Activated CD8-positive, alpha-beta memory T cell treated with anti-CD3 and anti-CD28 coated beads for 48 hours (primary cell): Measurements from ENCODE around the gene ZNF605.
A peak's percentile ranks its signal among the peaks of the same experiment; 100 is the strongest.
"Not testable (repeated sequence)": the region's sequence is repeated elsewhere in the genome, so short reads cannot be mapped to it uniquely, and the experiment has no call there.

Experiments used
- DNase-seq, 3 experiments: peaks; one replicate each; pipeline ENCODE4 v3.0.0-alpha.2; 2020; ENCODE audit warnings: low read depth in 2 of 3, low spot score in 2 of 3

Gene ZNF605

GRCh38 chr12:132908145-132909029 is 47.7 kb downstream of the ZNF605 start:
- DNase-seq = peak; percentile 77 to 88 (median 82)

- DNase-seq = not testable (repeated sequence)
These were observed 48.3 kb downstream of the ZNF605 start for GRCh38 chr12:132907789-132908144.

GRCh38 chr12:132907216-132907615 is 48.9 kb downstream of the ZNF605 start:
- no peak for DNase-seq

GRCh38 chr12:132904718-132905328 is 51.3 kb downstream of the ZNF605 start:
- peak; percentile 79 to 89 (median 84) for DNase-seq

GRCh38 chr12:132899033-132899432 is 57.1 kb downstream of the ZNF605 start:
- no peak for DNase-seq

- no peak for DNase-seq
These were observed 67.3 kb downstream of the ZNF605 start for GRCh38 chr12:132888852-132889251.

- DNase-seq = peak; percentile 63 to 90 (median 78)
These were observed 68.4 kb downstream of the ZNF605 start, which contains the start of gene CHFR for GRCh38 chr12:132887513-132888351. Gene CHFR (minus strand): TSS chr12:132887605. CDS start chr12:132887328, 277 bp downstream.

DNA sequence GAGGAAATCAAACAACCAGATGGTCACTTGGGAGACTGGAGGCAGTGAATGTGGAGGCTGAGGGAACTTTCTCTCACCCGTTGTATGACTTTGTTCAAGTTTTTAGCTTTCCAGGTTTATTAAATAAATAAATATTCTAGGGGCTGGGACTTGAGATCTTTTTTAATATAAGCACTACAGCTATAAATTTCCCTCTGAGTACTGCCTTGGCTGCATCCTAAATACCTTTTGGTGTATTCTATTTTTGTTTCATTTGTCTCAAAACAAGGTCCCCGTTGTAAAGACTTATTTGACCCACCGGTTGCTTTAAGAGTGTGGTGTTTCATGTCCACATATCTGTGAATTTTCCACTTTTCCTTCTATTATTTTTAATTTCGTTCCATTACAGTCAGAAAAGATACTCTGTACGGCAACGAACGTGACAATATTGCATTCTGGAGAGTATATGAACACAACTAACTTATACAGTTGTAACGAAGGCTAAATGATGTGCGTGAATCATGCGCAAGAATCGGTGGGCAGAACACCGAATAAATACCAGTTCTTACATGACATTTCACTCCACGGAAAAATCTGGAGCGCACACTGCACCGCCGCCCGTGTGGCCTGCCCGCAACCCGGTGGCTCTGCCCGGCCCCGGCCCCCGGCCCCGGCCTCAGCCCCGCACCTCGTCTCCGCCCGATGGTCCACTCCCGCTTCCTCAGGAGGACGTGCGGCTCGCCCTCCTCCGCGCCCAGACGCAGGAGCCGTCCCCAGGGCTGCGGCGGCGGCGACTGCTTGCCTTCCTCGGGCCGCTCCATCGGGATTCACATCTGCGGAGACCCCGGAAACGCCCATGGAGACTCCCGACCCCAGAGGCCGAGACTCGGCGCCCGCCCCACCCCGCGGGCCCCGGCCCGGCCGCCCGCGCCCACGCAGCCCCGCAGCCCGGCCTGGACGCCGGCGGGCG is 69.3 kb downstream of the ZNF605 start:
- DNase-seq = no peak

DNA sequence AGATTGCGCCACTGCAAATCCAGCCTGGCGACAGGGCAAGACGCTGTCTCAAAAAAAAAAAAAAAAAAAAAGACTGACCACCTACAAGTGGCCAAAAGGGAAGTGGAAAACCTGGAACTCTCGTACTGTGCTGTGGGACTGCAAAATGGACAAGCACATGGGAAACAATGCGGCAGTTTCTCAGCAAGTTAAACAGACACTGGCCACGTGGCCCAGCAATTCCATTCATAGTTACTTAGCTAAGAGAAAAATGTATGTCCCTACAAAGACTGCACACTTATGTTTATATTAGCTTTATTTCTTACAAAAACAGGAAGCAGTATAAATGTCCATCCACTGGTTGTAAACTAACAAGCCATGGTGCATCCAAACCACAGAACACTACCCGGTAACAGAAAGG is 74.3 kb downstream of the ZNF605 start:
- DNase-seq = no peak

GRCh38 chr12:132874620-132875019 is 81.5 kb downstream of the ZNF605 start:
- DNase-seq = not testable (repeated sequence)

- no peak for DNase-seq
These were observed 81.9 kb downstream of the ZNF605 start for GRCh38 chr12:132874175-132874574.

DNA sequence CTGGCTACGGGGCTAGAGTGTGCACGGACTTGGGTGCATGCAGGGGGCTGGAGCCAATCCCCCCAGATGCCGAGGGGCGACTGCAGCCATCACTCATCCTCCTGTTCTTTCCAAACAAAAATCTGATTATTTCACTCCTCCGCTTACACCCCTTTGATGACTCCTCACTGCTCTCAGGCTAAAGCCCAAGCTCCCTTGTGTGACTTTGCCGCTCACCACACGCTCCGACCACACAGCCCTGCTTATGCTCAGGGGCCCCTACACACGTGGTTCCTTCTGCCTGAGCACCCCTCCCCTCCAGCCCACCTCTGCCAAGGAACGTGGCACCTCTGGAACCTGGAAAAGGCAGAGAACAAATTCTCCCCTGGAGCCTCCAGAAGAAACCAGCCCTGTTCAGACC is 82.4 kb downstream of the ZNF605 start:
- DNase-seq = no peak

- no peak for DNase-seq
These were observed 83.1 kb downstream of the ZNF605 start for GRCh38 chr12:132872975-132873421.

DNA sequence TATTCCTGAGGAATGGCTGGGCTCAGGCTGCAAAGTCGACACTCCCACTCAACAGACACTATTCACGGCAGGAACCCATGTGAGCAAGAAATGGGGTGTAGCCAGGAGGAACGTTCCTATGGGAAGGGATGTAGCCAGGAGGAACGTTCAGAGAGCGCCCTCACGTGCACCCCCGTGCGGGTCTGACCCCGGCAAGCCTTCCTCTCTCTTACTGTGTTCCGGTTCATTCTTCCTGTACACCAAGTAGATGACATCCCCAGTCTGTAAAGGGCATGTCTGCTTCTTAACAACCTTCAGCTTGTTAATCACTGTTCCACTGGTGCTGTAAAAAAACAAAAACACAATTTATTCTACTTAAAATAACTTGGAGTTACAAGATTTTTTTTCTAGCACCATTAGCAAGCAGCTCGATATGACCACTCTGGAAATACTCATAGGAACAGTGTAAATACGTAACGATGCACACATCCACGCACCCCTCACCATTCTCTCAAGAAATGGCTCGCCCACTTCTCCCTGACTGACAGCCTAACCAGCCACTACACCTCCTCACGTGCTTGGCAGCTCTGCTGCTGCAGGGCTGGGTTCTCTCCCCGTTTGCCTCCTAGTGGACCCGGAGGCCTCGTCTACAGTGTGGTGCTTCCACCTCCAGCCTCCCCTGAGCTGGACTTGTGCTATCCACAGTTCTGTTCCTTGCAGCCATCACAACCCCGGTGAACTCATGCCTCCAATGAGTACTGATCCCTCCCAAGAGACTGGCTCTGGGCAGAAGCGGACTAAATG is 83.8 kb downstream of the ZNF605 start:
- no peak for DNase-seq

DNA sequence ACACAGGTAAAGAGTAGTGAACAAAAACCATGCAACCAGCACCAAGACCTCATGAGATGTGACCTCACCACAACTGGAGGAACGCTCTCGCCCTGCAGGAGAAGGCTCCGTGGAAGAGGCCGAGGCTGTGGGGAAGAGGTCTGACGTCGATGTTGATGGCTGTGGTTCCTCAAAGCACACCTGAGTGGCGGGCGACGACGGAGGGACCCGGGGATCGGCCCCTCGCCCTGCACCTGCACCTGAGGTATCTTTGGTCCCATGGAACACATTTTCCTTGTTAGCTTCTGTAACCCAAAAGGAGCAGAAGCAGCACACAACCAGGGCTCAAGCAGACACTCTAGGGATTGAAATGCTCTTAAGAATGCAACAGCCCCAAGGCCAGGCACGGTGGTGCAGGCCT is 86.6 kb downstream of the ZNF605 start:
- DNase-seq = no peak
